Keratinocyte (primary cell): ENCODE results near the gene PRKCH. TPM values are rescaled to one million over a fixed set of nuclear protein-coding genes. Genes with fewer than 3 reads are reported as not detected.

ENCODE experiments used
- DNase-seq: peaks from one replicate; pipeline ENCODE4 v3.0.0-alpha.2; 2011; ENCODE audit warnings: low read depth, missing footprints, low spot score
- FAIRE-seq: peaks from 2 replicates; lab custom pipeline; 2011; peaks lifted over from hg19 to GRCh38; lab: Jason Lieb, UNC
- H2AFZ ChIP-seq: 2 replicates; pipeline ENCODE4 v1.6.0; 2012; ENCODE audit warnings: low read length, control low read depth, inconsistent platforms; ENCODE audit not compliant: control insufficient read depth
- H3K27ac ChIP-seq: 2 replicates; pipeline ENCODE4 v1.5.1; 2011; ENCODE audit warnings: low read length; ENCODE audit not compliant: control insufficient read depth, insufficient read depth
- H3K27me3 ChIP-seq: 3 replicates; pipeline ENCODE4 v1.6.0; 2011; ENCODE audit warnings: low read length; ENCODE audit not compliant: control insufficient read depth, insufficient read depth; ENCODE audit errors: extremely low read depth
- H3K36me3 ChIP-seq, 2 experiments: 2 replicates in 1 of 2; 3 replicates in 1 of 2; pipeline ENCODE4 v1.5.1; 2011; ENCODE audit warnings: low read length in 2 of 2, mild to moderate bottlenecking in 1 of 2; ENCODE audit not compliant: control insufficient read depth in 2 of 2, insufficient read depth in 2 of 2; ENCODE audit errors: extremely low read depth in 1 of 2
- H3K4me1 ChIP-seq: 3 replicates; pipeline ENCODE4 v1.5.1; 2011; ENCODE audit warnings: low read length; ENCODE audit not compliant: control insufficient read depth, insufficient read depth; ENCODE audit errors: extremely low read depth
- H3K4me2 ChIP-seq: 3 replicates; pipeline ENCODE4 v1.6.0; 2011; ENCODE audit warnings: low read depth, low read length; ENCODE audit not compliant: control insufficient read depth, insufficient read depth; ENCODE audit errors: extremely low read depth
- H3K4me3 ChIP-seq, 3 experiments: fragments of 200-600 bp in 1 of 3; sonication (generic) in 1 of 3; 2 replicates in 2 of 3; 3 replicates in 1 of 3; pipeline ENCODE4 v1.5.1; 2011 to 2016; ENCODE audit warnings: low read length in 3 of 3, mild to moderate bottlenecking in 3 of 3, control low read depth in 2 of 3, inconsistent platforms in 1 of 3, low read depth in 1 of 3, mixed read lengths in 1 of 3, mixed run types in 1 of 3, moderate library complexity in 1 of 3; ENCODE audit not compliant: control insufficient read depth in 2 of 3, insufficient read depth in 2 of 3; ENCODE audit errors: extremely low read depth in 1 of 3
- H3K79me2 ChIP-seq: 2 replicates; pipeline ENCODE4 v1.6.0; 2012; ENCODE audit warnings: low read length; ENCODE audit not compliant: control insufficient read depth, insufficient read depth
- H3K9ac ChIP-seq: 3 replicates; pipeline ENCODE4 v1.6.0; 2011; ENCODE audit warnings: low read length; ENCODE audit not compliant: control insufficient read depth, insufficient read depth; ENCODE audit errors: extremely low read depth
- H3K9me1 ChIP-seq: 3 replicates; pipeline ENCODE4 v1.6.0; 2011; ENCODE audit warnings: low read length; ENCODE audit not compliant: control insufficient read depth, insufficient read depth; ENCODE audit errors: extremely low read depth
- H3K9me3 ChIP-seq: 2 replicates; pipeline ENCODE4 v1.5.1; 2012; ENCODE audit warnings: low read depth, low read length; ENCODE audit not compliant: control insufficient read depth
- H4K20me1 ChIP-seq: 3 replicates; pipeline ENCODE4 v1.6.0; 2011; ENCODE audit warnings: low read length; ENCODE audit not compliant: control insufficient read depth, insufficient read depth; ENCODE audit errors: extremely low read depth
- EZH2 ChIP-seq: IDR thresholded peaks from one replicate; pipeline ENCODE4 v1.6.1; 2012; ENCODE audit warnings: inconsistent platforms, mild to moderate bottlenecking, low read length, moderate library complexity
- dilution Hi-C: fragments of 300-500 bp; cut with MboI; formaldehyde crosslinking; loops from one replicate; pipeline ENCODE4 v1.7.0; 2020; ENCODE audit warnings: low sequenced_read_pairs; ENCODE audit not compliant: extremely low pct_ligation_motif_present
- polyA plus RNA-seq, 5 experiments: library from polyadenylated mRNA; depleted of rRNA in 3 of 5; stranded (reverse) in 3 of 5; stranded (forward) in 1 of 5; unstranded in 1 of 5; fragments of >200 nt; gene quantifications; 1 replicate in 1 of 5; 2 replicates in 3 of 5; 3 replicates in 1 of 5; pipeline versions ENCODE4 v1.2.1 to v1.2.3, GENCODE V29; 2011 to 2012; ENCODE audit warnings: missing spikeins in 2 of 5, low read depth in 1 of 5, low replicate concordance in 1 of 5
- TF ChIP-seq, protein P1 (sequence below), 3 experiments: IDR thresholded peaks in 1 of 3; conservative IDR thresholded peaks in 1 of 3; optimal IDR thresholded peaks in 1 of 3; 2 replicates in 2 of 3; 3 replicates in 1 of 3; pipeline versions ENCODE3 to v1.5.1; 2011; ENCODE audit warnings: low read length in 3 of 3, mild to moderate bottlenecking in 3 of 3, moderate library complexity in 2 of 3, control low read depth in 1 of 3, inconsistent platforms in 1 of 3; ENCODE audit not compliant: insufficient read depth in 2 of 3; ENCODE audit errors: extremely low read depth in 1 of 3

PRKCH gene
- polyA plus RNA-seq, 1 donor (not counting 4 experiments of a cell fraction or from before 2014, with no cell fraction given), result 13.7 TPM

- no peak for FAIRE-seq
- Histone ChIP-seq H3K36me3 (no peaks in the 10 kb centered on the region), H3K79me2 (no peaks in the 10 kb centered on the region), H3K27ac (no peak overlapping the region), H2AFZ (no peak overlapping the region), H3K4me3 (no peak overlapping the region), H4K20me1 (no peaks in the 10 kb centered on the region), H3K9me1 (no peaks in the 10 kb centered on the region), H3K4me2 (no peak overlapping the region), H3K27me3 (no peaks in the 10 kb centered on the region), H3K4me1 (peaks cover under 1% of the 10 kb centered on the region), H3K9ac (no peak overlapping the region), H3K9me3 (no peaks in the 10 kb centered on the region)
- no peak for DNase-seq
- TF ChIP-seq EZH2, result no peak
- TF ChIP-seq, protein P1, sequence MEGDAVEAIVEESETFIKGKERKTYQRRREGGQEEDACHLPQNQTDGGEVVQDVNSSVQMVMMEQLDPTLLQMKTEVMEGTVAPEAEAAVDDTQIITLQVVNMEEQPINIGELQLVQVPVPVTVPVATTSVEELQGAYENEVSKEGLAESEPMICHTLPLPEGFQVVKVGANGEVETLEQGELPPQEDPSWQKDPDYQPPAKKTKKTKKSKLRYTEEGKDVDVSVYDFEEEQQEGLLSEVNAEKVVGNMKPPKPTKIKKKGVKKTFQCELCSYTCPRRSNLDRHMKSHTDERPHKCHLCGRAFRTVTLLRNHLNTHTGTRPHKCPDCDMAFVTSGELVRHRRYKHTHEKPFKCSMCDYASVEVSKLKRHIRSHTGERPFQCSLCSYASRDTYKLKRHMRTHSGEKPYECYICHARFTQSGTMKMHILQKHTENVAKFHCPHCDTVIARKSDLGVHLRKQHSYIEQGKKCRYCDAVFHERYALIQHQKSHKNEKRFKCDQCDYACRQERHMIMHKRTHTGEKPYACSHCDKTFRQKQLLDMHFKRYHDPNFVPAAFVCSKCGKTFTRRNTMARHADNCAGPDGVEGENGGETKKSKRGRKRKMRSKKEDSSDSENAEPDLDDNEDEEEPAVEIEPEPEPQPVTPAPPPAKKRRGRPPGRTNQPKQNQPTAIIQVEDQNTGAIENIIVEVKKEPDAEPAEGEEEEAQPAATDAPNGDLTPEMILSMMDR (optimal IDR thresholded peaks at IDR 0.05 in 1 of 3, IDR thresholded peaks at IDR 0.05 in 1 of 3, conservative IDR thresholded peaks at IDR 0.05 in 1 of 3; ENCODE audit: extremely low read depth in 1 of 3, insufficient read depth in 2 of 3, low read length in 3 of 3), result no peak
- dilution Hi-C loops, result no loop called here
Measured at GRCh38 chr14:61290701-61291100, 30.7 kb upstream of the PRKCH start.

DNA sequence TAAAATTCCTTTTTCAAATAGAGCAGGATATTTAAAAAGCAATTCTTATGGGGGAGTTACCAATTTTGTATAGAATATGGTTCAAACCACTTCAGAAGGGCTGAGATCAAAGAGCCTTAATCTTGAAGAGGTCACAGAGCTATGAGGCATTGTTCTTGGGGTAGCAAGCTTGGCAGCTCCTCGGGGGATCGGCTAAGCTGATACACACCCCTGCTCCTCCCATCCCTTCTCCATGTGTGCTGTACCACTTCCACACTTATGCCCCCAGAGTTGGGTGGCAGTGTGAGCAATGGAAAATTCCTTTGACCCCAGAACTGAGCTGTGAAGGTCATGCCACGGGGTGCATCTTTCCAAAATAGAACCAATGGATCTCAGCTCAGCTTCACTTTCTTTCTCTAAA is 25.2 kb upstream of the PRKCH start:
- Histone ChIP-seq H4K20me1 (no peaks in the 10 kb centered on the region), H3K36me3 (no peaks in the 10 kb centered on the region), H3K27me3 (no peaks in the 10 kb centered on the region), H3K27ac (no peak overlapping the region), H3K9ac (no peak overlapping the region), H3K9me1 (no peaks in the 10 kb centered on the region), H3K9me3 (no peaks in the 10 kb centered on the region), H2AFZ (no peak overlapping the region), H3K4me3 (no peak overlapping the region), H3K4me2 (no peak overlapping the region), H3K4me1 (no peaks in the 10 kb centered on the region), H3K79me2 (no peaks in the 10 kb centered on the region)
- FAIRE-seq (no peak), DNase-seq (no peak)
- dilution Hi-C loops, result no loop called here
- TF ChIP-seq EZH2, result no peak
- TF ChIP-seq, protein P1 (optimal IDR thresholded peaks at IDR 0.05 in 1 of 3, IDR thresholded peaks at IDR 0.05 in 1 of 3, conservative IDR thresholded peaks at IDR 0.05 in 1 of 3; ENCODE audit: extremely low read depth in 1 of 3, insufficient read depth in 2 of 3, low read length in 3 of 3), result no peak
